GM18909 (cell line): ENCODE results near the gene STH.
"Not testable (repeated sequence)": the region's sequence is repeated elsewhere in the genome, so short reads cannot be mapped to it uniquely, and the experiment has no call there.

Source experiments
- ATAC-seq: cut with Tn5 transposase; IDR thresholded peaks from one replicate; pipeline ENCODE4 v1.9.1; 2021; ENCODE audit warnings: mild to moderate bottlenecking; ENCODE audit not compliant: unreplicated experiment, poor library complexity

STH gene, protein sequence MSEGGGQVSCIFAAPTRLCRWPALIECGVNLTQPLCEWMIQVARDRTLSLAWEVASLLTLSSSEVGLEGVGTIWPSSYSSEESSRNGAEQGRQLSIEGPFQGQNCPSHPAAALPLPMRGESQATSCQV

DNA sequence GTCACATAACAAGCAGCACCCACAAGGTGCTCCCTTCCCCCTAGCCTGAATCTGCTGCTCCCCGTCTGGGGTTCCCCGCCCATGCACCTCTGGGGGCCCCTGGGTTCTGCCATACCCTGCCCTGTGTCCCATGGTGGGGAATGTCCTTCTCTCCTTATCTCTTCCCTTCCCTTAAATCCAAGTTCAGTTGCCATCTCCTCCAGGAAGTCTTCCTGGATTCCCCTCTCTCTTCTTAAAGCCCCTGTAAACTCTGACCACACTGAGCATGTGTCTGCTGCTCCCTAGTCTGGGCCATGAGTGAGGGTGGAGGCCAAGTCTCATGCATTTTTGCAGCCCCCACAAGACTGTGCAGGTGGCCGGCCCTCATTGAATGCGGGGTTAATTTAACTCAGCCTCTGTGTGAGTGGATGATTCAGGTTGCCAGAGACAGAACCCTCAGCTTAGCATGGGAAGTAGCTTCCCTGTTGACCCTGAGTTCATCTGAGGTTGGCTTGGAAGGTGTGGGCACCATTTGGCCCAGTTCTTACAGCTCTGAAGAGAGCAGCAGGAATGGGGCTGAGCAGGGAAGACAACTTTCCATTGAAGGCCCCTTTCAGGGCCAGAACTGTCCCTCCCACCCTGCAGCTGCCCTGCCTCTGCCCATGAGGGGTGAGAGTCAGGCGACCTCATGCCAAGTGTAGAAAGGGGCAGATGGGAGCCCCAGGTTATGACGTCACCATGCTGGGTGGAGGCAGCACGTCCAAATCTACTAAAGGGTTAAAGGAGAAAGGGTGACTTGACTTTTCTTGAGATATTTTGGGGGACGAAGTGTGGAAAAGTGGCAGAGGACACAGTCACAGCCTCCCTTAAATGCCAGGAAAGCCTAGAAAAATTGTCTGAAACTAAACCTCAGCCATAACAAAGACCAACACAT, at the start of gene STH:
Gene STH, plus strand, starts transcription at position 264 of the 913 bp plus-strand sequence. Its CDS starts 30 bp downstream, at position 294.
- no peak for ATAC-seq

DNA sequence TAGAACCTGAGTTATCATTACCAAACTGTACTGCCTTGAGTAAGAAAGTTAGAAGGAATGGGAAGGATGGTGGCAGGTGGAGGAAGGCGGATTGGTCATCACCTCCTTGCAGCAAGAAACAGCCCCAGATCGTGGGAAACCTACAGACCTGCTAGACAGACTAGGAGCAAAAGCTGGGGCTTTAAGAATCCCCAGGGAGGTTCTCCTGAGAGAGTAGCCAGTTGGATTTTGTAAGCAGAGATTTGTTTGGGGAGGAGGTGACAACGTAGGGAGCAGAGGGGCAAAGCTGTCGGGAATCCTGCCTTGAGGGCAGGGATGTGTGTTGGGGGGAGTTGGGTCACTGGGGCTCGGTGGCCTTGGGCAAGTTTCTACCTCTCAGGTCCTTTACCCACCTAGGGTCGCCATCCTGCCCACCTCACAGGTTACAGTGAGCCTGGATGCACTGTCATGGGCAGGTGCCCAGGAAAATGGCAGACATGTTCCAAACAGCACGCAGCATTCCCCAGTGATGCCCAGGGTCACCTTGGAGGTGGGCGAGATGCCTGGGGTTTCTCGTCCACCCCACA, 49.2 kb upstream of the STH start:
- ATAC-seq = no peak

DNA sequence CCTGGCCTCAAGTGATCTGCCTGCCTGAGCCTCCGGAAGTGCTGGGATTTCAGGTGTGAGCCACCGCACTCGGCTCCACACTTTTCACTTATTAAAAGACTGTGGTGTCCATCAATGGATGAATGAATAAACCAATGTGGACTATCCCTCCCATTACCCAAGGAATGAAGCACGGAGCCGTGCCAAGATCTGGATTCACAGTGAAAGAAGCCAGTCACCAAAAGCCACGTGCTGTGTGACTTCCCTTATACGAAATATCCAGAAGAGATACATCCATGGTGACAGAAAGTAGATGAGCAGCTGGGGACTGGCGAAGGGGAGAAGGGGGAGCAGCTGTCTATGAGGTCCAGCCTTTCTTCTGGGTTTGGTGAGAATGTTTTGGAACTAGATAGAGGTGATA, 48.2 kb upstream of the STH start:
- no peak for ATAC-seq

DNA sequence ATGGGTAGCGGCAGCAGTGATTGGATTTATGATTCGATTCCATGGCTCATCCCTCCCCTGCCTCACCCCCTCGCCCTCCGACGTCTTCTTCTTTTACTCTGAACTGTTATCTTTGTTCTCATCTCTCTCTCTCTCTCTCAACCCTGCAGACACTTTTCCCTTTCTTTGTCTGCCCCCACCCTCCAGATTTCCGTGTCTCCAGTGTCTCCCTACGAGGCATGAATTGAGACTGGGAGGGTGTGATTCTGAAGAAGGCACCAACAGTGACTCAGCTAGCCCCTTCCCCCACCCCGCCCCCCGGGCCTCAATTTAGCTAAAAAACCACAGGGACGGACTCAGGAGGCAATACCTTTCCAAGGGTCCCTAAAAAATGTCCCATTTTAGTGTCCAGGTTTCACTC, 47.6 kb upstream of the STH start:
- no peak for ATAC-seq

DNA sequence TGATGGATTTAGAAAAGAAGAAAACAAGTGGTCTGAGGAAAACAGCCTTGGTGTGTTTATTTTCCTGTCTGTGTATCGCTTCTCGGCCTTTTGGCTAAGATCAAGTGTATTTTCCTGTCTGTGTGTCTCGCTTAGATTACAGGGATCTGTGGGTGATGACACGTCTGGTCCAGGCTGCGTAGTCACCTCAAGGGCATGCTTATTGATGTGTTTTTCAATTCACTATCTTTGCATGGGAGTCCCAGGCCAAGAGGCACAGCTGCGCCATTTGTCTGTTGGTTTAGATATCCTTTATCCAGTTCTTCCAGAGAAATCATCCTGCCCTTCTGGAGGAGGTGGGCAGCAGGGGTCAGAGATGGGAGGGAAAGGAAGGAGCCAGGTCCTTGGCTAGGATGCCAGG, 47.1 kb upstream of the STH start:
- no peak for ATAC-seq

DNA sequence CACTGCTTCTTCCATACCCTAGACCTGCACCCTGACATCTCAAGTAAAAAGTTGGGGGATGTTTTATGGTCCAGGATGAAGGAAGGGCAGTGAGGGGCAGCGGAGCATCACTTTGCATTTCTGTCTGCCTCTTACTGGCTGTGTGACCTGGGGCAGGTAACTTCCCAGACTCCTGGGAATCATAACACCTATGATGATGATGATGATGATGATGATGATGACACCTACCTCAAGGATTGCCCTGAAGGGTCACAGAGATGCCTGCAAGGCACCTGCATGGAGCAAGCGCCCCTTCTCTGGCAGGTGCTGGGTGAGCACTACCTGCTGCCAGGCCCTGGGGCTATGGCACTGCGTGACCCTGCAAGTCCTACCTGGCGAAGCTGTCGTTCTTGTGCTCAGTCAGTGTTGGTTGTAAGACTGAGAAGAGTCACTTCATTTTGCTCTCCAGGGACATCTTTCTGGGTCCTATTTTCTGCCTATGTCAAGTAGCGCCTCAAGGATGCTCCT, 46.2 kb upstream of the STH start:
- ATAC-seq = no peak

DNA sequence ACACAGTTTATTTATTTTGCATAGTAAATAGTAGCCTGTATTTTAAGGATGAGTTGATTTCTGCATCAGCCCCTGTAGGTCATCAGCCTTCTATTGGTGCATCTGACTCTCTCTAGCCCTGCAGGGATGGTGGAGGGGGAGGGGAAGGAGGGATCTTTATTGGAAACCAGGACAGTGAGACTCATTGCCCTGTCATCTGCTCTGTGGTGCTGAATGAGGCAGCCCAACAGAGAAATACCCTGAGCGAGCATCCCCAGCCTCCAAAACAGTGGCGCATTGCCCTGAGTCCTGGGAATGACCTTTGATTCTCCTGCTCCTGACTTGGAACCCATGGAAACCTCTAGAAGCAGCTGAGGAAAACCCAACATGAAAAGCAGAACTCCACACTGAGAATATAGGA, 45.5 kb upstream of the STH start:
- no peak for ATAC-seq

DNA sequence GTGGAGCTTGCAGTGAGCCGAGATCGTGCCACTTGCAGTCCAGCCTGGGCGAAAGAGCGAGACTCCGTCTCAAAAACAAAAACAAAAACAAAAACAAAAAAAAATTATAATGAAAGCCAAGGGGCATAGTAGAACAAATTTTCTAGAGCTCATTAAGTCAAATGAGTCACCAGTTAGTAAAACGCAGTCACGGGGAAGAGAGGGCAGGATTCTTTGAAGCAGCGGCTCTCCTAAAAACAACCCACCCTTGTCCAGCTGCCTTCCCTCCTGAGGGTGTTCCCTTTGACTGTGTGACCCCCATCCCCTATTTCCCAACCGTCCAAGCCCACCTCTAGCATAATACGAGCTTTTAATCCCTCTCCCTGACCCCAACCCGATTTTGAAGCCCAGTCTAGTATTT, 44.1 kb upstream of the STH start:
- ATAC-seq = no peak

DNA sequence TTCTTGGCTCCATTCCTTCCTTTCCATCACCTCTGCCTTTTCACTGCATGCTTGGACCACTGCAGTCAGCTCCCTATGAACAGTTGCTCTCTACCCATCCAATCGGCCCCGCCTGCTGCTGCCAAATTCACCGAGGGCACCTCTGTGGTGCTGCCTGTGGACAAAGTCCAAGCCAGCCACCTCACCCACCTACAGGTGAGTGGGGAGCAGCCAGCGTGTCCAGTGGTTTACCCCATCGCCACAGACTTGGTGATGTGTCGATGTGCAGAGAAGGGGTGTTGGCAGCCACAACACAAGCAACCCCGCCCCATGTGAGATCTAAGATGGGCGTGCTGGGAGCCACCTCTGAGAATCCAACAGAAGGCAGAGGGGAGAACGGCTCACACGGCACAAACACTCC, 43.7 kb upstream of the STH start:
- no peak for ATAC-seq

DNA sequence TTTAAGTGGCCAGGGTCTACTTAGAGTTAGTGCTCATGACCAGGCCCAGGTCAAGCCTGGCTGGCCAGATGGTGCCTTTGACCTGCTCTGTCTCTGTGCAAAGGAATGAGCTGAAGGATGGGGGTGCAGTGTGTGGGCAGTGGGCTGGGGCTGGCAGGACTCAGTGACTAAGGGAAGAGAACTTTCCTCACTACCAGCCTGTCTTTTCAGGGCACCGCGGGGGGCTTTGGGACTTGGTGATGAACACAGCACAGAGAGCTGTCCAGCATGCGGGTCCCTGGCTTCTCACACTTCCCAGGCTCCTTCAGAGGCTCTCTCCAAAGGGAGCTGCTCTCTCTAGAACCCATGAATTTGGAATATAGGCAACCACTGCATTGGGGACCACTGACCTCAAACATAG, 43.0 kb upstream of the STH start:
- no peak for ATAC-seq

DNA sequence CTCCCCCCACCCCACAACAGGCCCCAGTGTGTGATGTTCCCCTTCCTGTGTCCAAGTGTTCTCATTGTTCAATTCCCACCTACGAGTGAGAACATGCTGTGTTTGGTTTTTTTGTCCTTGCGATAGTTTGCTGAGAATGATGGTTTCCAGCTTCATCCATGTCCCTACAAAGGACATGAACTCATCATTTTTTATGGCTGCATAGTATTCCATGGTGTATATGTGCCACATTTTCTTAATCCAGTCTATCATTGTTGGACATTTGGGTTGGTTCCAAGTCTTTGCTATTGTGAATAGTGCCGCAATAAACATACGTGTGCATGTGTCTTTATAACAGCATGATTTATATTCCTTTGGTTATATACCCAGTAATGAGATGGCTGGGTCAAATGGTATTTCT, 42.3 kb upstream of the STH start:
- ATAC-seq = not testable (repeated sequence)

DNA sequence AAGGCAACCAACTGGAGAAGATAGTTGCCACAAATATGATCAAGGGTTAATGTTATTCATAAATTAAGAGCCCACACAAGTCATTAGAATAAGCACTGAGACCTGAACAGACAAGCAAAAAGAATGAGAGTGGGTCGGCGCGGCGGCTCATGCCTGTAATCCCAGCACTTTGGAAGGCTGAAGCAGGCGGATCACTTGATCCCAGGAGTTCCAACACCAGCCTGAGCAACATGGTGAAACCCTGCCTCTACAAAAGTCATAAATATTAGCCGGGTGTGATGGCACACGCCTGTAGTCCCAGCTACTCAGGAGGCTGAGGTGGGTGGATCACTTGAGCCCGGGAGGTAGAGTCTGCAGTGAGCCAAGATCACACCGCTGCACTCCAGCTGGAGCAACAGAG, 40.7 kb upstream of the STH start:
- no peak for ATAC-seq

DNA sequence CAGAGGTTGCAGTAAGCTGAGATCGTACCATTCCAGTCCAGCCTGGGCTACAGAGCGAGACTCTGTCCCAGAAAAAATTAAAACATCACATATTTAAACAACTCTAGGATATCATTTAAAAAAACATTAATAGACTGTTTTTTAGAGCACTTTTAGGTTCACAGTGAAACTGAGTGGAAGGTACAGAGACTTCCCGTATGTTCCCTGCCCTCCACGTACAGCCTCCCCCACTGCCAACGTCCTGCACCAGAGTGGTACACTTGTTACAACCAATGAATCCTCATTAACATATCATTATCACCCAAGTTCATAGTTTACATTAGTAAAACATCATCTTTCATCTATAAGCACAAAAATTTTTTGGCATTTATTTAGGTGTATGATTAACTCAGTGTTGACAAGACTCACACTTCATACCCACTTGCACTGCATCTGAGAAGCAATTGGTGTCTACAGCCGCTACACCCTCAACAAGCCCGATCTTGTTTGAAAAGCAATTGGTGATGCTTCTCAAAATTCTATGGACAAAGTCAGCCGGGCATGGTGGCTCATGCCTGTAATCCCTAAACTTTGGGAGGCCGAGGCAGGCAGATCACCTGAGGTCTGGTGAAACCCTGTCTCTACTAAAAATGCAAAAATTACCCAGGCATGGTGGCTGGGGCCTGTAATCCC, 39.9 kb upstream of the STH start:
- no peak for ATAC-seq

DNA sequence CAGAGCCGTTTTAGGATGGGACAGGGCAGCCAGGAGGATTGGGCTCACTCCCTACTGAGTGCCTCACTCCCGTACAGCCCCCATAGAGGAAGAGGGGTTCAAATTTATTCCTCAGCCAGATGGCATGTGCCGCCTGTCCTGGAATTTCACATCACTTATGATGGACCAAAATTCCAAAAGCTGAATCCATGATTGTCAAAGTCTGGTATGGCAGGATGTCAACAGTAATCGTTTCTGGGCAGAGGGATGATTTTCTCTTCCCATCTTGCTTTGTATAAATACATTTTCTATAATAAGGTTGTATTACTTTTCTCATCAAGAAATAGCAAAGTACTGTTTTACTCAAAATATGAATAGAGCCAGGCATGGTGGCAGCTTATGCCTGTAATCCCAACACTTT, 38.7 kb upstream of the STH start:
- ATAC-seq = no peak

DNA sequence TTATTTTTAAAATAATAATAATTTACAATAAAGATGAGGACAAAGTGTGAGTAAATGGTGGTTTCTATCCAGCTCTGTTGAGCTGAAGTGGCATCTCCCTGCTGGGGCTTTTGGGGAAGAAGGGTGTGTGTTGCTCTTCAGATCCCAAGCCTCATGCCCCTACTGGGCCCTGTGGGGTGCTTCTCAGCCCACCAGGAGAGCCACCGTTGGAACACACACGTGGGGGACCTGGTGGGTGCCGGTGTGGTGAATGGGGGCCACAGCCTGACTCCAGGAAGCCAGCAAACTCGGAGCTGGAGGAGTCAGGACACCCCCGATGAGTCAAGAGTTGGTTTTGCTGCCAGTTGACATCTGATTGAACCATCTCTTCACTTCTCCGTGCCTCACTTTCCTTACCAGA, 37.8 kb upstream of the STH start:
- ATAC-seq = no peak

DNA sequence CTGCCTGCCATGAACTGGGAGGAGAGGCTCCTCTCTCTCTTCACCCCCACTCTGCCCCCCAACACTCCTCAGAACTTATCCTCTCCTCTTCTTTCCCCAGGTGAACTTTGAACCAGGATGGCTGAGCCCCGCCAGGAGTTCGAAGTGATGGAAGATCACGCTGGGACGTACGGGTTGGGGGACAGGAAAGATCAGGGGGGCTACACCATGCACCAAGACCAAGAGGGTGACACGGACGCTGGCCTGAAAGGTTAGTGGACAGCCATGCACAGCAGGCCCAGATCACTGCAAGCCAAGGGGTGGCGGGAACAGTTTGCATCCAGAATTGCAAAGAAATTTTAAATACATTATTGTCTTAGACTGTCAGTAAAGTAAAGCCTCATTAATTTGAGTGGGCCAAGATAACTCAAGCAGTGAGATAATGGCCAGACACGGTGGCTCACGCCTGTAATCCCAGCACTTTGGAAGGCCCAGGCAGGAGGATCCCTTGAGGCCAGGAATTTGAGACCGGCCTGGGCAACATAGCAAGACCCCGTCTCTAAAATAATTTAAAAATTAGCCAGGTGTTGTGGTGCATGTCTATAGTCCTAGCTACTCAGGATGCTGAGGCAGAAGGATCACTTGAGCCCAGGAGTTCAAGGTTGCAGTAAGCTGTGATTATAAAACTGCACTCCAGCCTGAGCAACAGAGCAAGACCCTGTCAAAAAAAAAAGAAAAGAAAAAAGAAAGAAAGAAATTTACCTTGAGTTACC, 36.7 kb upstream of the STH start:
- no peak for ATAC-seq

DNA sequence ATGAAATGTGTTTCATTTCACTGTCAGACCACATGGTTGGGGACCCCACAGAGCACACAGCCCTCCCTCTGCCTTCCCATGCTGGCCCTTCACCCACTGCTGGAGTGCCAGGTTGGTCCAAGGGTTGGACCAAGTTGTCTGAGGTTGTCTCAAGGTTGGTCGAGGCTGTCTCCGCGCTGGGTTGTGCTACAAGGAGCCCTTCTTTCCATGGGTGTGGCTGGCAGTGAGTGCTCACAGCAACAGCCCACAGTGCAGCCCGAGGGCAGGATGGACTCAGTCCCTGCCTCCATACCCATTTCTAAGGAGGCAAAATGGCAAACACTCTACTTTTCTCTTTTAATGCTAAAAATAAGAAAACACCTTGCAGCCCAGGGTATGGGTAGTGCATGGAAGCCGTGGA, 35.8 kb upstream of the STH start:
- ATAC-seq = no peak

DNA sequence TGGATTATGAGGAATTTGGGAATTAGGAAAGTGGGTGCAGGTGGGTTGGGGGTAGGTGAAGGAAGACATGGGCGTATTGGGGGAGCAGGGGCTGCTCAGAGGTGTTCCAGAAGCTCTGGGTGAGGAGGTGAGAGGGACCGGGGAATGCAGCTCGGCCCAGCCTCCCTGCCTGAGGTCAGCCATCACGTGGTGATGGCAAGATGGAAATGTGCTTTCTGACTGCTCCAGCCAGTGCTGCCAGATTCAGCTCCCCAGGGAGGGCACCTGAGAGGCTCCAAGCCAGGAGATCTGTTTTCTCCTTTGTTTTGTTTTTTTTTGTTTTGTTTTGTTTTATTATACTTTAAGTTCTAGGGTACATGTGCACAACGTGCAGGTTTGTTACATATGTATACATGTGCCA, 35.2 kb upstream of the STH start:
- no peak for ATAC-seq

DNA sequence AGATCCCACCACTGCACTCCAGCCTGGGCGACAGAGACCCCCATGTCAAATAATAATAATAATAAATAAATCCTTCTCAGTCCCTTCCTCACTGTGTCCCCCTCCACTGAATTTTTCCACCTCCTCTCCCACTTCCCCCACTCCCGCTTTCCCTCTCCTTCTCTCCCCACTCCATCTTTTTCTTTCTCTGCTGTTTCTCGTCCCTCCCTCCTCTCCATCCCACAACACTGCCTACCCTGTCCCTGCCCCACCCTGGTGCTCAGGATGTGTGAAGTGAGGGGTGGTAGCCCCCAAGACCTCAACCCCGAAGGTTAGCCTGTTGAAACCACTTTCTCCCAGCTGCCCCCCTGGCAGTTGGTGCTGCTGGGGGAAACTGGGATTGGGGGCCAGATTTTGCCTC, 34.4 kb upstream of the STH start:
- ATAC-seq = no peak

DNA sequence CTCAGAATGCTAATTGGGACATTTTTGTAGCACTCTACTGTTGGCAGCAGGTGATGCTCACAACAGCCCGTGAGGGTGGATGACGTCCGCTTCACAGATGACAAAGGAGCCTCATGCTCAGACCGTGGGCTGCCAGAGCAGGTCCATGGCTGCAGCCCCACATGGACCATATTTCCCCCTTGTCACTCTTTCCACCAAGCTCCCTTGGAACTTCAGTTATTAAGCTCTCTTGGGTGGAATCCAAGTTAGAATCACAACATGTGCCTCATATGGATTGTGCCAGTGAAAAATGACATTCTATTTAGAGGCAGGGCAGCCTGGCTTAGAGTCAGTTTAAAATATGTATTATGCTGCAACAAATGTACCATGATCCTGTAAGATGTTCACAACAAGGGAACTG, 33.2 kb upstream of the STH start:
- no peak for ATAC-seq
